C4-2B (cell line): Measurements from ENCODE around the gene GPHN.

Source experiments
- H3K27ac ChIP-seq: fragments of 450-650 bp; 2 replicates; pipeline ENCODE4 v1.5.1; 2017
- ZFX ChIP-seq: fragments of 450-650 bp; IDR thresholded peaks from 2 replicates; pipeline ENCODE4 v1.6.1; 2017
- TF ChIP-seq, protein P1 (sequence below): fragments of 450-650 bp; conservative IDR thresholded peaks from 2 replicates; pipeline ENCODE4 v1.5.1; 2017; ENCODE audit warnings: mild to moderate bottlenecking

The GPHN gene

DNA sequence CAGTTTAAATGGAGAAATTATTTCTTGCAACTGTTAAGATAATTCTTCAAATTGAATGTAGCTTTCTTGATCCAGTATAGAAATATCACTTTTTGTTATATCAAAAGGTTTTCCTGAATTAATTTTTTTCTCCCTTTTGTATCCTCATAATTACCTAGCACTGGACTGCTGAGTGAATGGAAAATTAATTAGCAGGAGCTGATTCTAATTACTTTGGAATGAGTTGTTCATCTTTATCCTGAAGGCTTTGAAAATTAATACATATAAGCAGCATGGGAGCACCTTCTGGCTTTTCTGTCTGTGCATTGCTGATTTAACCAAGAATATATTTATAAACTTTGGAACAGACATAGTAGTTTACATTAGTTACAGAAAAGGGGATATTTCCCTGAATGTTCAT lies 373.6 kb downstream of the GPHN start:
- no peak overlapping the region for H3K27ac ChIP-seq
- no peak for TF ChIP-seq ZFX
- TF ChIP-seq, protein P1, sequence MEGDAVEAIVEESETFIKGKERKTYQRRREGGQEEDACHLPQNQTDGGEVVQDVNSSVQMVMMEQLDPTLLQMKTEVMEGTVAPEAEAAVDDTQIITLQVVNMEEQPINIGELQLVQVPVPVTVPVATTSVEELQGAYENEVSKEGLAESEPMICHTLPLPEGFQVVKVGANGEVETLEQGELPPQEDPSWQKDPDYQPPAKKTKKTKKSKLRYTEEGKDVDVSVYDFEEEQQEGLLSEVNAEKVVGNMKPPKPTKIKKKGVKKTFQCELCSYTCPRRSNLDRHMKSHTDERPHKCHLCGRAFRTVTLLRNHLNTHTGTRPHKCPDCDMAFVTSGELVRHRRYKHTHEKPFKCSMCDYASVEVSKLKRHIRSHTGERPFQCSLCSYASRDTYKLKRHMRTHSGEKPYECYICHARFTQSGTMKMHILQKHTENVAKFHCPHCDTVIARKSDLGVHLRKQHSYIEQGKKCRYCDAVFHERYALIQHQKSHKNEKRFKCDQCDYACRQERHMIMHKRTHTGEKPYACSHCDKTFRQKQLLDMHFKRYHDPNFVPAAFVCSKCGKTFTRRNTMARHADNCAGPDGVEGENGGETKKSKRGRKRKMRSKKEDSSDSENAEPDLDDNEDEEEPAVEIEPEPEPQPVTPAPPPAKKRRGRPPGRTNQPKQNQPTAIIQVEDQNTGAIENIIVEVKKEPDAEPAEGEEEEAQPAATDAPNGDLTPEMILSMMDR = no peak

DNA sequence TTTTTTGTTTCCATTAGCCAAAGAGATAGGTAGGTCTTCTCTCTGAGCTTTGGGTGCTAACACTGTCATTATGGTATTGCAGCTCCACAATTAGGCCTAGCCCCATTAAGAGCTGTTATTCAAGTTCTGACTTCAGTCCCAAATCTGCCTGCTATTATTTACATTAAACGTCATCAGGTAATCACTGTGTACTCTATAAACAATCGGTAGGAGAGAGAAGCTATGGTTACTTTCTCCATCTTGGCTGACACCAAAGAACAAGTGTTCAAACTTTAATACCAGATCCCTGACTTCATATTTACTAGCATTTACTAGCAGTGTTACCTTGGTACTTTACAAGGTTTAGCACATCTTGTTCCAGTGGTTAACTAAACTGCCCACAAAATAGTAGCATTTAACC lies 376.2 kb downstream of the GPHN start:
- TF ChIP-seq ZFX = no peak
- TF ChIP-seq, protein P1 = no peak
- no peak overlapping the region for H3K27ac ChIP-seq

DNA sequence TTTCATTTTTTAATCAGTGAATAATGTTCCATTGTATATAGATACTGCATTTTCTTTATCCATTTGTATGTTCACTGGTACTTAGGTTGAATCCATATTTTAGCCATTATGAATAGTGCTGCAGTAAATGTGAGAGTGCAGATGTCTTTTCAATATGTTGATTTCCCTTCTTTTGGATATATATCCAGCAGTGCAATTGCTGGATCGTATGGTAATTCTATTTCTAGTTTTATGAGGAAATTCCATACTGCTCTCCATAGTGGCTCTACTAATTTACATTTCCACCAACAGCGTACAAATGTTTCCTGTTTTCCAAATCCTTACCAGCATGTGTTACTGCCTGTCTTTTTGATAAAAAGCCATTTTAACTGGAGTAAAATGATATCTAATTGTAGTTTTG lies 392.8 kb downstream of the GPHN start:
- no peak overlapping the region for H3K27ac ChIP-seq
- TF ChIP-seq, protein P1 = no peak
- no peak for TF ChIP-seq ZFX

DNA sequence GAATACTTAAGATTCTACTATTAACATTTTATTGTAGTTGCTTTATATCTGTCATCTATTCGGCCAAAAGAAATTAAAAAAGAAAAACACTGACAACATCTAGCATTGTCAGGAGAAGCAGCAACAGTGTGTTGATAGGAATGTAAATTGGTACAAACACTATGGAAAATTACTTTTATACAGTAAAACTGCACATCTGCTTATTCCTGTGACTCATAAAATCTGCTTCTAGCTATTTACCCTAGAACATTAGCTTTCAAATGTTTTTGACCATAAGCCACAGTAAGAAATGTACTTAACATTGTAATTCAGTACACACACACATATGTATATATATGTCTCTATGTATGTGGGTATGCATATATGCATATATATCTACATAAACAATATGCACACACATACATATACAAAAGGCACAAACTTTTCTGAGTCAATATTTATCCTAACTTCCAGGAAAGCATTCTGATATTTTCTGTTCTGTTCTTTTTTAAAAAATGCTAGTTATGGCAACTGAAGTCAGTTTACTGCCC lies 402.4 kb downstream of the GPHN start:
- H3K27ac ChIP-seq = no peak overlapping the region
- TF ChIP-seq, protein P1 = no peak
- TF ChIP-seq ZFX = no peak

DNA sequence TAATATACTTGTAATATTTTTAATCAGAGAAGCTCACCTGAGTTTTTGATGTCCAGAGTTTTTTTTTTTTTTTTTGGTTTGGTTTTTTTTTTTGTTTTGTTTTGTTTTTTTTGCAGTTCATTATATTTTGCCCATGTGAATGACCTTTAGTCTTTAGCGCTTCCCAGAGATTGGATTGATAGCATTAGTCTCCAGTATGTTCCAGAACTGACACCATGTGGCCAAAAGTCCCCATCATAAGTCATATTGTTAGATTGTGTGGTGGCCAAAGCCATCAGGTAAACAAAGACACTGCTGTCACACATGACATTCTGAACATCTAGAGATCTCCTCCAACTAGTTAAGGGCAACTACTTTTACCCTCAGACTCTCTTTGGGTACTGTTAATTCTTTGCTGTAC lies 408.5 kb downstream of the GPHN start:
- TF ChIP-seq, protein P1 = no peak
- TF ChIP-seq ZFX = no peak
- H3K27ac ChIP-seq = no peak overlapping the region

DNA sequence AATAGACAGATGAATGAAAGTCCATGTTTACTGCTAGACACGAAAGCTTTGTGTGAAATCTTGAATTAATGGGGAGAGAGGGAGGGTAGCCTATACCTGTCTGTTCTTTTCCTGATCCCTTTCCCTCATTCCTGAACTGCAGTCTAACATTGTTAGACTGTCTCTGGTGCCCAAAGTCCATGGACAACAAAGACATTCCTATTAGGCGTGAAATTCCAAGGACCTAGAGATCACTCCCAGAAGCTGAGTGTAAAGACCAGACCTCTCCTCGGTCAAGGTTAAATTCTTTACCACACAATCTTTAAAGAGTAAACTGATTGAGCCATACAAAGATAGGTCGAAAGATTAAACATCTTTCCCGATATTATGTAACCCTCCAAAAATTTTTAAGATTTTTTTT lies 410.6 kb downstream of the GPHN start:
- no peak for TF ChIP-seq ZFX
- TF ChIP-seq, protein P1 = no peak

DNA sequence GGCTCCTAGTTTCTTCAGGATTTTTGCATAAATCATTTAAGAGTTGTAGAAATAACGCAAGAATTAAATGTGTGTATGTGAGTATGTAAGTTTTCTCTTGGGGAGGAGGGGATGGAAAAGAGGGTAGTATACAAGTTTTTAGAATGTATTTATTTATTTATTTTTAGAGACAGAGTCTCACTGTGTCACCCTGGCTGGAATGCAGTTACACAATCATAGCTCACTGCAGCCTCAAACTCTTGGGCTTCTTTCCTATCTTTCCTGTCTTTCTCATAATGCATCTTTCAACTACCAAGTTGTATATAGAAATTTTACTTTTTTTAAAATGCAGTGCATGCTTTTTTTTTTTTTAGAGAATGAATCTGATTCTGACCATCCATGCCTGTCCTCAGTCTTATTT lies 412.2 kb downstream of the GPHN start:
- H3K27ac ChIP-seq = no peak overlapping the region
- no peak for TF ChIP-seq ZFX
- TF ChIP-seq, protein P1 = no peak

More for the DNA sequence above, 410.6 kb downstream of the GPHN start:
- H3K27ac ChIP-seq = no peak overlapping the region
